HEK293 (cell line): ENCODE results near the gene CCDC7.

Experiments
- CTCF ChIA-PET: fragments of 350-600 bp; formaldehyde crosslinking; extraction: SDS; loops from one replicate; lab custom pipeline; 2021; ENCODE audit warnings: antibody characterized with exemption; lab: Yijun Ruan, JAX
- POLR2A ChIA-PET: fragments of 300-600 bp; formaldehyde crosslinking; extraction: SDS; loops from one replicate; lab custom pipeline; 2020; ENCODE audit warnings: antibody characterized with exemption, inconsistent platforms; lab: Yijun Ruan, JAX
- H3K27ac ChIP-seq: fragments of 200-500 bp; sonication (Bioruptor generic); 2 replicates; pipeline ENCODE4 v1.5.1; 2014; ENCODE audit warnings: low read depth, low read length, control low read depth, inconsistent platforms; ENCODE audit errors: extremely low read depth
- H3K36me3 ChIP-seq, 2 experiments: fragments of 200-500 bp in 1 of 2; sonication (Bioruptor generic) in 1 of 2; 1 replicate in 1 of 2; 2 replicates in 1 of 2; pipeline ENCODE4 v1.5.1; 2014 to 2017; ENCODE audit warnings: inconsistent platforms in 2 of 2, low read length in 2 of 2; ENCODE audit not compliant: control insufficient read depth in 2 of 2, insufficient read depth in 1 of 2
- H3K4me1 ChIP-seq: fragments of 200-500 bp; sonication (Bioruptor generic); 2 replicates; pipeline ENCODE4 v1.5.1; 2014; ENCODE audit warnings: mild to moderate bottlenecking, low read length, inconsistent platforms; ENCODE audit not compliant: control insufficient read depth, insufficient read depth
- H3K4me3 ChIP-seq: 2 replicates; pipeline ENCODE4 v1.5.1; 2011; ENCODE audit warnings: low read depth, mild to moderate bottlenecking, control low read depth, low read length, moderate library complexity
- H3K9me3 ChIP-seq: fragments of 200-500 bp; sonication (Bioruptor generic); 2 replicates; pipeline ENCODE4 v1.5.1; 2014; ENCODE audit warnings: low read depth, low read length, inconsistent platforms; ENCODE audit not compliant: control insufficient read depth, insufficient read depth
- MZF1 ChIP-seq: fragments of 450-650 bp; formaldehyde crosslinking; IDR thresholded peaks from 2 replicates; pipeline ENCODE4 v1.5.1; 2017; ENCODE audit warnings: missing biosample characterization, missing genetic modification characterization, borderline replicate concordance
- TCF7L2 ChIP-seq: IDR thresholded peaks from 2 replicates; pipeline ENCODE4 v1.6.1; 2011; ENCODE audit warnings: low read depth, mild to moderate bottlenecking, inconsistent platforms, low read length, moderate library complexity, borderline replicate concordance
- ZNF112 ChIP-seq: fragments of 450-650 bp; formaldehyde crosslinking; IDR thresholded peaks from 2 replicates; pipeline ENCODE4 v1.5.0; 2017; ENCODE audit warnings: missing biosample characterization, missing genetic modification characterization
- ZNF324 ChIP-seq: fragments of 450-650 bp; formaldehyde crosslinking; IDR thresholded peaks from 2 replicates; pipeline ENCODE4 v1.5.1; 2016; ENCODE audit warnings: missing biosample characterization, missing genetic modification characterization
- ZNF37A ChIP-seq: fragments of 450-650 bp; IDR thresholded peaks from 2 replicates; pipeline ENCODE4 v1.5.1; 2018; ENCODE audit warnings: missing biosample characterization, missing genetic modification characterization
- ZNF404 ChIP-seq: fragments of 450-650 bp; formaldehyde crosslinking; IDR thresholded peaks from 2 replicates; pipeline ENCODE4 v1.5.1; 2017; ENCODE audit warnings: missing biosample characterization, missing genetic modification characterization
- ZNF707 ChIP-seq: fragments of 450-650 bp; formaldehyde crosslinking; IDR thresholded peaks from 2 replicates; pipeline ENCODE4 v1.5.1; 2016; ENCODE audit warnings: missing biosample characterization, missing genetic modification characterization
- ZNF843 ChIP-seq: fragments of 450-650 bp; formaldehyde crosslinking; IDR thresholded peaks from 2 replicates; pipeline ENCODE4 v1.5.1; 2016; ENCODE audit warnings: missing biosample characterization, missing genetic modification characterization
- TF ChIP-seq, protein P1 (sequence below): fragments of 450-650 bp; formaldehyde crosslinking; IDR thresholded peaks from 2 replicates; pipeline ENCODE4 v1.5.1; 2016; ENCODE audit warnings: missing biosample characterization, missing genetic modification characterization
- TF ChIP-seq, protein P2 (sequence below): fragments of 450-650 bp; formaldehyde crosslinking; IDR thresholded peaks from 2 replicates; pipeline ENCODE4 v1.5.1; 2016; ENCODE audit warnings: missing biosample characterization, missing genetic modification characterization, borderline replicate concordance
- TF ChIP-seq, protein P3 (sequence below): fragments of 450-650 bp; formaldehyde crosslinking; IDR thresholded peaks from 2 replicates; pipeline ENCODE4 v1.5.0; 2017; ENCODE audit warnings: missing biosample characterization, missing genetic modification characterization, borderline replicate concordance
- TF ChIP-seq, protein P4 (sequence below): fragments of 450-650 bp; formaldehyde crosslinking; IDR thresholded peaks from 2 replicates; pipeline ENCODE4 v1.5.1; 2016; ENCODE audit warnings: missing biosample characterization, missing genetic modification characterization
- TF ChIP-seq, protein P5 (sequence below): fragments of 450-650 bp; formaldehyde crosslinking; IDR thresholded peaks from 2 replicates; pipeline ENCODE4 v1.5.1; 2016; ENCODE audit warnings: missing biosample characterization, missing genetic modification characterization
- TF ChIP-seq, protein P6 (sequence below): fragments of 450-650 bp; formaldehyde crosslinking; IDR thresholded peaks from 2 replicates; pipeline ENCODE4 v1.5.1; 2016; ENCODE audit warnings: missing biosample characterization, missing genetic modification characterization

The CCDC7 gene

DNA sequence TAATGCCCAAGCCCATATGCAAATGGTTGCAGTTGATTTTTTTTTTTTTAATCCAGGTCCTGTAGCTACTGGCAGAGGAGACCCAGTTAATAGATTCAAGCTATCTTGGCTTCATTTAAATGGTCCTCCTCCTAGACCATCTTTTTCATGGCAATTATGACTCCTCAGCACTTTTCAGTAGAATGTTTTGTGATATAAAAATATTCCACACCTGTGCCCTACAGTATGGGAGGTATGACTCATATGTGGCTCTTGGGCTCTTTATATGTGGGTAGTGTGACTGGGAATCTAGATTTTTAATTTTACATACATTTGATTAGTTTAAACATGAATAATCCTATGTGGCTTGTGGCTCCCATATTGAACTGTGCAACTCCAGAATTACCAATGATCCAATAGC is 432.0 kb downstream of the CCDC7 start (continued):
- TF ChIP-seq MZF1 (tag by site-specific recombination) (no peak), ZNF707 (tag by site-specific recombination) (no peak), ZNF37A (tag by site-specific recombination) (no peak)
- TF ChIP-seq, protein P1, sequence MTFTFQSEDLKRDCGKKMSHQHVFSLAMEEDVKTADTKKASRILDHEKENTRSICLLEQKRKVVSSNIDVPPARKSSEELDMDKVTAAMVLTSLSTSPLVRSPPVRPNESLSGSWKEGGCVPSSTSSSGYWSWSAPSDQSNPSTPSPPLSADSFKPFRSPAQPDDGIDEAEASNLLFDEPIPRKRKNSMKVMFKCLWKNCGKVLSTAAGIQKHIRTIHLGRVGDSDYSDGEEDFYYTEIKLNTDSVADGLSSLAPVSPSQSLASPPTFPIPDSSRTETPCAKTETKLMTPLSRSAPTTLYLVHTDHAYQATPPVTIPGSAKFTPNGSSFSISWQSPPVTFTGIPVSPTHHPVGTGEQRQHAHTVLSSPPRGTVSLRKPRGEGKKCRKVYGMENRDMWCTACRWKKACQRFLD (tag by site-specific recombination) = no peak
- TF ChIP-seq, protein P2, sequence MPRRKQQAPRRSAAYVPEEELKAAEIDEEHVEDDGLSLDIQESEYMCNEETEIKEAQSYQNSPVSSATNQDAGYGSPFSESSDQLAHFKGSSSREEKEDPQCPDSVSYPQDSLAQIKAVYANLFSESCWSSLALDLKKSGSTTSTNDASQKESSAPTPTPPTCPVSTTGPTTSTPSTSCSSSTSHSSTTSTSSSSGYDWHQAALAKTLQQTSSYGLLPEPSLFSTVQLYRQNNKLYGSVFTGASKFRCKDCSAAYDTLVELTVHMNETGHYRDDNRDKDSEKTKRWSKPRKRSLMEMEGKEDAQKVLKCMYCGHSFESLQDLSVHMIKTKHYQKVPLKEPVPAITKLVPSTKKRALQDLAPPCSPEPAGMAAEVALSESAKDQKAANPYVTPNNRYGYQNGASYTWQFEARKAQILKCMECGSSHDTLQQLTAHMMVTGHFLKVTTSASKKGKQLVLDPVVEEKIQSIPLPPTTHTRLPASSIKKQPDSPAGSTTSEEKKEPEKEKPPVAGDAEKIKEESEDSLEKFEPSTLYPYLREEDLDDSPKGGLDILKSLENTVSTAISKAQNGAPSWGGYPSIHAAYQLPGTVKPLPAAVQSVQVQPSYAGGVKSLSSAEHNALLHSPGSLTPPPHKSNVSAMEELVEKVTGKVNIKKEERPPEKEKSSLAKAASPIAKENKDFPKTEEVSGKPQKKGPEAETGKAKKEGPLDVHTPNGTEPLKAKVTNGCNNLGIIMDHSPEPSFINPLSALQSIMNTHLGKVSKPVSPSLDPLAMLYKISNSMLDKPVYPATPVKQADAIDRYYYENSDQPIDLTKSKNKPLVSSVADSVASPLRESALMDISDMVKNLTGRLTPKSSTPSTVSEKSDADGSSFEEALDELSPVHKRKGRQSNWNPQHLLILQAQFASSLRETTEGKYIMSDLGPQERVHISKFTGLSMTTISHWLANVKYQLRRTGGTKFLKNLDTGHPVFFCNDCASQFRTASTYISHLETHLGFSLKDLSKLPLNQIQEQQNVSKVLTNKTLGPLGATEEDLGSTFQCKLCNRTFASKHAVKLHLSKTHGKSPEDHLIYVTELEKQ = no peak
- TF ChIP-seq, protein P3, sequence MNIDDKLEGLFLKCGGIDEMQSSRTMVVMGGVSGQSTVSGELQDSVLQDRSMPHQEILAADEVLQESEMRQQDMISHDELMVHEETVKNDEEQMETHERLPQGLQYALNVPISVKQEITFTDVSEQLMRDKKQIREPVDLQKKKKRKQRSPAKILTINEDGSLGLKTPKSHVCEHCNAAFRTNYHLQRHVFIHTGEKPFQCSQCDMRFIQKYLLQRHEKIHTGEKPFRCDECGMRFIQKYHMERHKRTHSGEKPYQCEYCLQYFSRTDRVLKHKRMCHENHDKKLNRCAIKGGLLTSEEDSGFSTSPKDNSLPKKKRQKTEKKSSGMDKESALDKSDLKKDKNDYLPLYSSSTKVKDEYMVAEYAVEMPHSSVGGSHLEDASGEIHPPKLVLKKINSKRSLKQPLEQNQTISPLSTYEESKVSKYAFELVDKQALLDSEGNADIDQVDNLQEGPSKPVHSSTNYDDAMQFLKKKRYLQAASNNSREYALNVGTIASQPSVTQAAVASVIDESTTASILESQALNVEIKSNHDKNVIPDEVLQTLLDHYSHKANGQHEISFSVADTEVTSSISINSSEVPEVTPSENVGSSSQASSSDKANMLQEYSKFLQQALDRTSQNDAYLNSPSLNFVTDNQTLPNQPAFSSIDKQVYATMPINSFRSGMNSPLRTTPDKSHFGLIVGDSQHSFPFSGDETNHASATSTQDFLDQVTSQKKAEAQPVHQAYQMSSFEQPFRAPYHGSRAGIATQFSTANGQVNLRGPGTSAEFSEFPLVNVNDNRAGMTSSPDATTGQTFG (tag by site-specific recombination) = no peak
- TF ChIP-seq, protein P4, sequence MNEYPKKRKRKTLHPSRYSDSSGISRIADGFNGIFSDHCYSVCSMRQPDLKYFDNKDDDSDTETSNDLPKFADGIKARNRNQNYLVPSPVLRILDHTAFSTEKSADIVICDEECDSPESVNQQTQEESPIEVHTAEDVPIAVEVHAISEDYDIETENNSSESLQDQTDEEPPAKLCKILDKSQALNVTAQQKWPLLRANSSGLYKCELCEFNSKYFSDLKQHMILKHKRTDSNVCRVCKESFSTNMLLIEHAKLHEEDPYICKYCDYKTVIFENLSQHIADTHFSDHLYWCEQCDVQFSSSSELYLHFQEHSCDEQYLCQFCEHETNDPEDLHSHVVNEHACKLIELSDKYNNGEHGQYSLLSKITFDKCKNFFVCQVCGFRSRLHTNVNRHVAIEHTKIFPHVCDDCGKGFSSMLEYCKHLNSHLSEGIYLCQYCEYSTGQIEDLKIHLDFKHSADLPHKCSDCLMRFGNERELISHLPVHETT = no peak
- TF ChIP-seq, protein P5, sequence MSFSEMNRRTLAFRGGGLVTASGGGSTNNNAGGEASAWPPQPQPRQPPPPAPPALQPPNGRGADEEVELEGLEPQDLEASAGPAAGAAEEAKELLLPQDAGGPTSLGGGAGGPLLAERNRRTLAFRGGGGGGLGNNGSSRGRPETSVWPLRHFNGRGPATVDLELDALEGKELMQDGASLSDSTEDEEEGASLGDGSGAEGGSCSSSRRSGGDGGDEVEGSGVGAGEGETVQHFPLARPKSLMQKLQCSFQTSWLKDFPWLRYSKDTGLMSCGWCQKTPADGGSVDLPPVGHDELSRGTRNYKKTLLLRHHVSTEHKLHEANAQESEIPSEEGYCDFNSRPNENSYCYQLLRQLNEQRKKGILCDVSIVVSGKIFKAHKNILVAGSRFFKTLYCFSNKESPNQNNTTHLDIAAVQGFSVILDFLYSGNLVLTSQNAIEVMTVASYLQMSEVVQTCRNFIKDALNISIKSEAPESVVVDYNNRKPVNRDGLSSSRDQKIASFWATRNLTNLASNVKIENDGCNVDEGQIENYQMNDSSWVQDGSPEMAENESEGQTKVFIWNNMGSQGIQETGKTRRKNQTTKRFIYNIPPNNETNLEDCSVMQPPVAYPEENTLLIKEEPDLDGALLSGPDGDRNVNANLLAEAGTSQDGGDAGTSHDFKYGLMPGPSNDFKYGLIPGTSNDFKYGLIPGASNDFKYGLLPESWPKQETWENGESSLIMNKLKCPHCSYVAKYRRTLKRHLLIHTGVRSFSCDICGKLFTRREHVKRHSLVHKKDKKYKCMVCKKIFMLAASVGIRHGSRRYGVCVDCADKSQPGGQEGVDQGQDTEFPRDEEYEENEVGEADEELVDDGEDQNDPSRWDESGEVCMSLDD (tag by site-specific recombination) = no peak

DNA sequence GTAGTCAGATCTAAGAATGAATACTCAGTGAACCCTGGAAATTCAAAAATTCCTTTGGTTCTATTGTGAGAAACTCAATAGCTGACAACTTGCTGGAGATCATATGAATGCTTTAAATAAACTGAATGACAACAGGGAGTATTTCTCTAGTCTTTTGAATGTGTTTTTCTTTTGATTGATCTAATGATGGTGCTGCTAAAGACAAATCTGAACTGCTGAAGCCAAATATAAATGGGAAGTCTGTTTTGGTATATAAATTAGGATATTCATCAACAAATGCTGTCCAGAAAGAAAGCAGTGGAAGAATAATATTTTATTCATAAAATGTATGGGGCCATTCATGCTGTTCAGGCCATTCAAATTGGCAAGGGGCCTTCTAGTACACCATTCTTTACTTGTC is 432.7 kb downstream of the CCDC7 start:
- no peaks in the 10 kb centered on the region for H3K9me3 ChIP-seq
- ChIA-PET CTCF (no interaction called here), POLR2A (no interaction called here)
- no peaks in the 10 kb centered on the region for H3K4me1 ChIP-seq
- no peak overlapping the region for H3K27ac ChIP-seq
- H3K4me3 ChIP-seq = no peak overlapping the region
- TF ChIP-seq, protein P6, sequence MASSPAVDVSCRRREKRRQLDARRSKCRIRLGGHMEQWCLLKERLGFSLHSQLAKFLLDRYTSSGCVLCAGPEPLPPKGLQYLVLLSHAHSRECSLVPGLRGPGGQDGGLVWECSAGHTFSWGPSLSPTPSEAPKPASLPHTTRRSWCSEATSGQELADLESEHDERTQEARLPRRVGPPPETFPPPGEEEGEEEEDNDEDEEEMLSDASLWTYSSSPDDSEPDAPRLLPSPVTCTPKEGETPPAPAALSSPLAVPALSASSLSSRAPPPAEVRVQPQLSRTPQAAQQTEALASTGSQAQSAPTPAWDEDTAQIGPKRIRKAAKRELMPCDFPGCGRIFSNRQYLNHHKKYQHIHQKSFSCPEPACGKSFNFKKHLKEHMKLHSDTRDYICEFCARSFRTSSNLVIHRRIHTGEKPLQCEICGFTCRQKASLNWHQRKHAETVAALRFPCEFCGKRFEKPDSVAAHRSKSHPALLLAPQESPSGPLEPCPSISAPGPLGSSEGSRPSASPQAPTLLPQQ (tag by site-specific recombination) = no peak
- no peak for TF ChIP-seq TCF7L2
- no peak for TF ChIP-seq ZNF324 (tag by site-specific recombination)
- no peak for TF ChIP-seq ZNF843 (tag by site-specific recombination)
- no peak for TF ChIP-seq ZNF404 (tag by site-specific recombination)
- TF ChIP-seq ZNF112 (tag by site-specific recombination) = no peak
- H3K36me3 ChIP-seq = no peaks in the 10 kb centered on the region
